NCI-H748 (cell line): ENCODE measurements around the gene PRKG1.
"Not testable (repeated sequence)": the region's sequence is repeated elsewhere in the genome, so short reads cannot be mapped to it uniquely, and the experiment has no call there.

Experiments
- DNase-seq: peaks from one replicate; lab custom pipeline; 2025; ENCODE audit not compliant: unreplicated experiment; lab: John Stamatoyannopoulos, UW

The PRKG1 gene

DNA sequence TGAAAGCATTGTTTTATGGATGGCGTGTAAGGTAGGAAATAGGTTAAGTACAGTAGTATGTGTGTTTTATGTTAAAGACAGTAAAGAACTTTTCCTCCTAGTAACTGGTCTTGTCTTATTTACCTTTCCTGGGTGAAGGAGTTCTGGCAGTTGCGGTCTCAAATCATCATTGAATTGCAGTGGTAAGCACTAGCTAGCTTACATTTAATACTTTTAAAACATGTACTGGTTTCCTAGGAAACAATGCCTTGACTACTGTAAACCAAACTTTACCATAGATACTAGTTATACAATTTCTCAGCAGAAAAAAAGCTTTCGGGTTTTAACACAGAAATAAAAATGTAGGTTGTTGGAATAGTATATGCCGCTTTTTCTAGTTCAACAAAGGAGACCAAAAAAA, 37.7 kb downstream of the PRKG1 start:
- DNase-seq, result no peak

DNA sequence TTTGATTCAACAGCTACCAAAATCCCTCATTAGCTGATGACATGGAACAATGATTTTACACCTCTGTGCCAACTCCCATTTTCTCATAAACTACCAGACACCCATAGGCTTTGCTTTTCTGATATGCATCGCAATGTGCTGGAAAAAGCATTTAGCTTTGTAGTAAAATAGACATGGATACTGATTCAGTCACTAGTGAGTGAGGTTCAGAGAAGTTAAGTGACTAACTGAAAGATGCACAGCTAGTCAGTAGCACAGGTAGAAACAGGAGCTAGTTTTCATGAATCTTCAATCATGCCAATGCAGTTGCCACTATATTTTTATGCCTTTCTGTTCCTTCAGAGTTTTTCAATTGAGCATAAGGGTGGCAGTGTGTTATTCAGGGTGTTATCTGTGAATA, 38.7 kb downstream of the PRKG1 start:
- DNase-seq, result no peak

DNA sequence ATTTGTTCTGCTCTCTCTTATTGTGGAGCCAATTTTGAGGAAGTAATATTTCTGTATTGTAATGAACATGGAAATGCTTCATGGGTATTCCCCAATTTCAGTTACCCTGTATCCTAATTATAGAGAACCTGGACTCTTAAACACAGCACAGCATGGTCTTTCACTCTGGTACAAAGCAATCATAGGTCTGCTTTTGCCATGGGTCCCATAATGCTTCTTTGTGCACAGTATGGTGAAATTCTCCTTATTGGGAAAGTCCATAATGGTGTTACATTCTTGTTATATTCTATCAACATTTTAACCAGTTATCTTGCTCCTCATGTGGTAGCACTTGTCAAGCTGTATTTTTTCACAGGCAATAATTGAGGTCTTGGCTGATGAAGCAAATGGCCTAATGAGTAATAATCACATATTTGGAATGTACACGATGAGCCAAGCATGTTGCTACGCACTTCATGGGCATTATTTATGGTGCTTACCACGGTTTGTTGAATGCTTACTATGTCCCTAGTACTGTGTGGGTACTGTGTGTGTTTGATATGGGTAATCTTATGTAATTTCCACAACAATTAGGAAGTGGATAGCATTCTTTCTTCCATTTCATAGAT, 42.9 kb downstream of the PRKG1 start:
- DNase-seq, result no peak

DNA sequence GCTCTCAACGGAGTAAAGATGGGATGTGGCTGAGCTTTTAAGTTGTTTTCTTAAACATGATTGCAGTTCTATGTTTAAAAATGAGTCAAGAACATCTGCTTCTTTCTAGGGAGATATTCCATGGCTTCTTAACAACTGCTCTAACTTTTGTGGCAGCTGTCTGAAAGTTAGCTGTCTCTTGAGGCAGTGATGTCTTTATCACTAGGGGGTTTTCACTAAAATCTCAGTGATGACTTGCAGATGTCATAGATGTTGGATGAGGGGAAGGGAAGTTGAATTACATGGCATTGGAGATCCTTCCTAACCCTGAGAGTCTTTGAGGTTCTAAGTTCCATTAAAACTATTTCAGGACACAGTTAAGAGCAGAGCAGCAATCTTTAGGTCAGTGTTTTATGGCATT, 43.5 kb downstream of the PRKG1 start:
- DNase-seq, result no peak

DNA sequence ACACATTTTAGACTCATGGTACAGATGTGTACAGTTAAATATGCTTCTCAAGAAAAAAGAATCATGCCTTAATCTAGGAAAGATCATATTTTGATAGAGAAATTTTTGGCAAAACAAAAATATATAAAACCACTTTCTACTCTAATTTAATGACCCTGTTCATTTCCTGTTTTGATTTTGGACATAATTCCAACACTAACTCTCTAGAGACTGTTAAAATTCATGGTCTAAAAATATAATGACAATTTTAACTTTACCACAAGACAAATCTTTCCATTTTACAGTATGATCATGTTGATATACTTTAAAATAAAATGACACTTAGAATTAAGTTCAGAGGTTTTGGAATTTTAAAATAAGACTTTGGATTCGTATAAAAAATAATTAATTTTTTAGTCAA, 45.2 kb downstream of the PRKG1 start:
- DNase-seq, result no peak

DNA sequence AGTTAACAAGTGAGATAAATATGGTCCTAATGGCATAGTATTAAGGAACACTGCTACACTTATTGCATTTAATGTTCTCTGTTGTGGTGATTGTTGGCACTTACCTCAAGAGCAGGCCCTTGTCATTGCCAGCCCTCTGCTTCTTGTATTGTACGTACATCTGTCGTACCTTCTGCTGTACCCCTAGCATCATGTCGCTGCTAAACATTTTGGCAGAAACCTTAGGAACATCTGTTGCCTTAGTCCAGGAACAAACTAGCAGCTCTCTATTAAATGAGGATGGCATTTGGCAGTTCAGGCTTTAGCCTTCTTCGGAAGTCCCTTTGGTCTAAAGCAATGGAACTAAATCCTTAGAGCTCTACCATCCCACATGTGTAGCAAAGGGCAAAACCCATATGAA, 47.6 kb downstream of the PRKG1 start:
- DNase-seq, result no peak

DNA sequence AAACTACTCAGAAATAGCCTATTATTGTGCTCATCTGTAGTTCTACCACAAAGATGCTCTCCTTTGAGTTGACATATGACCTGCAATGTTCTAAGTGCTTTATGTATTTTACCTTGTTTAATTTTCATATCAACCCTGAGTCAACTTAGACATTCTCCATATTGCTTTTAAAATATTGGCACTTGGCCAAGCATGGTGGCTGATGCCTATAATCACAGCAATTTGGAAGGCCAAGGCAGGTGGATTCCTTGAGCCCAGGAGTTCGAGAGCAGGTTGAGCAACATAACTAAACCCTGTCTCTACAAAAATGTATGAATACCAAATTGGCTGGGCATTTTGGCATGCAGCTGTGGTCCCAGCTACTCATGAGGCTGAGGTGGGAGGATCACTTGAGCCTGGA, 50.6 kb downstream of the PRKG1 start:
- DNase-seq, result no peak

DNA sequence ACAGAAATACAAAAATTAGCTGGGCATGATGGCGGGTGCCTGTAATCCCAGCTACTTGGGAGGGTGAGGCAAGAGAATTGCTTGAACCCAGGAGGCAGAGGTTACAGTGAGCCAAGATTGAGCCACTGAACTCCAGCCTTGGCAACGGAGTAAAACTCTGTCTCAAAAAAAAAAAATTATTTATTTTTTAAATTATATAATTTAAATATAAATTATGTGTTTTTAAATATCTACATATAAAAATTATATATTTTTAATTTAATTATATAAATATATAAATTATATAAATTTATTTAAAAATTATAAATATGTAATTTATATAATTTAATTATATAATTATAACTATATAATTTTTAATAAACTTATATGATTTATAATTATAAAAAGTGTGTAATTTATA, 51.2 kb downstream of the PRKG1 start:
- no peak for DNase-seq

DNA sequence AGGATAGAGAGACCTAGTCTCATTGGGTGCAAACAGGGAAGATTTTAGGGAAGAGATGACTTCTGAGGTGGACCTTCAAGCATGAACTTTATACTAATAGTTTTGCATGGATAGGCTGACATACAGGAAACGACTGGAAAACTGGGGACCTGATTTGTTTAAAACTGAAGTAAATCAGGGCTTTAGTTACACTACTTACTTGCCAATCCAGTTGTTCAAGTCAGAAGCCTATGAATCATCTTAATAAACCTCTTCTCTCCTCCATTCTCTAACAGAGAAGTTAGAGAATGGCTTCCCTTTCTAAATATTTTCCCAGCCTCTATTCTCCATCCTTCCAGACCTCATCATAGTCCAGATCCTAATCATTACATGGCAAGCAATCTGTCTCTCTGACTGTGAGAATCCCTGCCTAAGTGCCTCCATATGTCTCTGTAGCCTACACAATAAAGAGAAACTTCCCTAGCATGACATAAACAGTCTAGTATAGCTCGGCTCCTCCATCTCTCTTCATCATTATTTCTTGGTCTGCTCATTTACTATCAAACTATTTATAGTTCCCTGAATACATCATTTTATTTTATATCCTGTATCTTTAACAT, 55.8 kb downstream of the PRKG1 start:
- no peak for DNase-seq

DNA sequence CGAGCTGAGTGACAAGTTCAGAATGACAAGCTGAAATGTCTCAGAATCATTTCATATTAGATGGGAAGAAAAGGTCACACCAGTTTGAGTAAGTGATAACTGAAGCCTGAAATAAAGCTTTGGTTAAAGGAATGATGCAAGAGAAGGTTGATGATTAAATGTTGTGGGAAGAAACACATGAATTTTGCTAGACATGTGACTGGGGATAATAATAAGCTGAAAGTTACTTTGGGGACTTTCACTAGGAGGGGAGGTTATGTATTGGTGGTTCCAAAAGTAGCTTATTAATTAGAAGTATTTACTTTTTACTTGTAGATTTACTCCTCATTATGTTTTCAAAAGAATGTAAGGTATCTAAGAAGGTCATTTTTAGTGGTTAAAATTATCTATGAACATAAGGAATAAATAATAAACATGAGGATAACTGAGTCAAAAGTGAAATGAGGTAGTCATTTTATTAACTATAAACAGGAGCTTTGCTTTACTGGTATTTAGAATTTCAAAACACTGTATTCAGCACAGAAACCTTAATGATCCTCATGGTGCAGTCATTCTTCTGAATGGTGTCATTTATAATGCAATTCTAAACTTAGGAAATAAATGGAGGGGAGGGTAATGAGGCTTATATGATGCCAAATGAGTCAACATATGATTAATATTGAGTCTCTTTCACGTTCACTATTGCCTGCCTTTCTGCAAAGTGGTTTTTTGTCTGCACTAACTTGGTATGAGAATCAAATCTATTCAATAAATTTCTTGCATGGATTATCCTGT, 63.7 kb downstream of the PRKG1 start:
- DNase-seq, result no peak

DNA sequence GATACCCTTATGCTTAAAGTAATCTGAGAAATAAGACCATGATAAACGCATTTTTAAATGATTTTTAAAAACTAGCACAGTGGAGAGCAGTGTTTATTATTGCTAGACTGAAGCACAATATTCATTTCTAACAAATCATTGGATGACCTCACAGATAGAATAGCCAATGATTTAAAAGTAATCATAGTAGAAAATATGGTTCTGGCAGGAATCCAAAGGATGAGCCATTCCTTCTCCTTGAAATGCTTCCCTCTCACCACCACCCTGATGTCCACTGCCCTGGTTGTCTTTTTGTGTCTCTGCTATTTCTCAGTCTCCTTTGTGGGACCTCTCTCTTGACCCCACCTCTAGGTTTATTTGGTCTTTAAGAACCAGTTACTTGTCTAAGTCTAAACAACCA, 64.9 kb downstream of the PRKG1 start:
- no peak for DNase-seq

DNA sequence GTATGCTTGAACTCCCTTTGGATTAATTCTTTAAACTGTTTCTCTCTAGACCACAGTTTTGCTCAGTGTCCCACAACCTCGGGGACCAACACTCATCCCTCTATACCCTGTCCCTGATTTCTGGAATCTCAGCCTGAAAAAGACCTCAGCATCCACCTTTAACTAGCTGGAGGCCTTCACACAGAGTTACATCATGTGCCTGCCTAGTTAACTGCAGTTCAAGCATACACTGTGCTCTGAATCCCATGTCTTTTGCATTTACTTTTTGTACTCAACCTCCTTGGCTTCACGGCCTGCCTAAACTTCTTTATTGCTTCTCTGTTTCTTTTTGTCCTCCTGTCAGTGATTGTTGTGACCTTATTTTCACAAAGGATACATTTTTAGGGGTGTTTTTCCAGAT, 66.7 kb downstream of the PRKG1 start:
- no peak for DNase-seq

DNA sequence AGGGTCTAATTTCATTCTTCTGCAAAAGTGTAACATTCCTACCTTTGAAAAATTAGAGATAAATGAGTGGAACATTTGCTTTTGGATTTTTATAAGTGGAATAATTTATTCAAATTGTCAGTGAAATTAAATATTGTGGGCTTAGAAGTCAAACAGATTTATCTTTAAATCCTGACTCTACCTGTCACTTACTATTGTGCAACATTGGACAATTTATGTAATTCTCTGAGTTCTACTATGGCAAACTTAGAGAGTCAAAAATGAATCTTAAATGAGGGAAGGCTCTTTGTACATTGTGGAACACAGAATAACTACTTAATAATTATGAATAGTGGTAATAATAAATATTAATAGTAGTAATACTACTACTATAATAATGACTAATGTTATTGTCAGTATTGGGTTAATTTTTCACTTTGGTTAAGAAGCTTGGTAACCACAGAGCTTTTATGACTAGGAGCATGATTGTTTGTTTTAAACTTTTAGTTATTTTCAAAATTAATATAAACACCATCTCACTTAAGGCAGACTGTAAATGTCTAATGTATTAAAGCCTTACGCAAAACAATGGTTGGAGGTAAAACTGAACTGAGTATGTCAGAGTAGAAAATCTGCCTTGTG, 70.0 kb downstream of the PRKG1 start:
- no peak for DNase-seq

DNA sequence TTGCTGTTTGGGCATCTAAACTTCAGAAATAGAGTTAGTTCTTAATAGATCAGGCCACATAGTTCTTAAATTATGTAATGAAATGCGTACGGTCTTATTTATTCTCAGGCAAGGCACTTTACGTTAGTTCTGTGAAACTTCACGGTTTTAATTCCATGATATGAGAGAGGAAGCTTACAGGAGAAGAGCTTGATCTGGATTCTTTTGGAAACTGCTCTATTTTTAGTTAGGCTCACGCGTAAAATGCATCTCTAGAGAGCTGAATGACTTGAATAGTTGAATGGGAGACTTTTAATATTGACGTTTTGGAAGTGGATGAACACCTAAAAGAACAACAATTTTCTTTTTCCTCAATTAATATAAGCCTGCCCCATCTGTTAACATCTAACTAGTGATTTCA, 71.1 kb downstream of the PRKG1 start:
- no peak for DNase-seq

DNA sequence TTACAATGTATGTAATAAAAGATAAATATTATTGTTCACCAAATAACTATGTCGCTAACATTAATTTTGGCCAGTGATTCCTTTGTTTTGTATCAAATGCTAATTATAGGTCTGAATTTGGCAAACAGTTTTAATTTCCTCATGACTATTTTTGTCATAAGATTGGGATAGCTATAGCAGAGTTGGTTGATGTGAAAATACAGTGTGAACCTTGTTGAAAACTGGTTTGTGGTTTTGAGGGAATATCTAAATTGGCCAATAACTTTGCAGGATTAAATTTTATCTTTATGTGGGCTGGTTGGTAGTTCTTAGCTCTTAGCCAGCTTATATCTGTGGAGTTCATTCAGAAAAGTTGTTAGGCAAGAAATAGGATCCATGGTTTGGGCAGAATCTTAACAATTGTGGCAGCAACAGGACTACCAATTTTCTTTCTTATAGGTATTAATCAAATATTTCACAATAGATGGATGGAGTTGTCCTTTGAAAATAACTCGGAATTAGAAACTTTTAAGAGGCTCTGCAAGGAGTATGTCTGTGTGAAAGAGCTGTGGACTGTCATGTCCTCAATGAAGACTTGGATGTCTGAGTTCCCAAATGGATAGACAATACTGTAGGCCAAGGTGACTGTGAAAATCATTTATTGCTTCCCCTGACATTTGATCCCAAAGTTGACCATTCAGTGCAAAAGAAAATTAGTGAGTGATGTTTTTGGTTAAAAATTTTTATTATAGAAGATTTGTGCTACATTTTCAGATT, 73.5 kb downstream of the PRKG1 start:
- no peak for DNase-seq

DNA sequence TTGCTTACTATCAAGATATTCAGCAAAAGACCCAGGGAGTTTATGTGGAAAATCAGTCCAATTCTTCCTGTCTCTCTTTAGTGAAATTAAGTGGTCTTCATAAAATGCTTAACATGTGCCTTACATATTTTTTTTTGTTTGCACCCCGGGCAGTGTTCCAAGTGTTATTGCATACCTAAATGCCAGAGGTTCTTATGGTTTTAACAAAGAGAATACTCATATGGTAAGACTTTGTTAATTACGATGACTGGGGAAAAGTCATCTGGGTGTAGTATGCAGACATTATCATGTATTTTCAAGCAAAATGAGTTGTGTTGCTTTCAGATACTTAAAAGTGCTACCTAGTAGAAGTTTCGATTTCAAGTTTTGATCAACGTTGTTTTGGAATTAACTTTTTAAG, 82.6 kb downstream of the PRKG1 start:
- no peak for DNase-seq

DNA sequence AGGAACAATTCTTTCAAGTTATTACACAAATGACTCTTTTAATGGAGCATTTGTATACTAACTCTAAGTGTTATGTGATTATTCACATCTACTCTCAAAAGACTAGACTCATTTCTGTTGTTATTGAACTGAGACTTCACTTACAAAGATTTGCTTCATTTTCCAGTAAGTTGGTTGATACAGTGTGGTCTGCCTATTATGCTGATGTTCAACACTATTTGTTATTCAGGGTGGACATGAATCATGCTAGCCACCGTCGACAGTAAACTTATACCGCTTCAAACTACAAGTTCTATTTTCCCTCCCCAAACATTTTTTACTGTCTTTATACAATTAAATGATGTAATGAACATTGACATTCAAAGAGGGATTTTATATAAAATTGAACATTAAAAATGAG, 84.5 kb downstream of the PRKG1 start:
- DNase-seq, result no peak

DNA sequence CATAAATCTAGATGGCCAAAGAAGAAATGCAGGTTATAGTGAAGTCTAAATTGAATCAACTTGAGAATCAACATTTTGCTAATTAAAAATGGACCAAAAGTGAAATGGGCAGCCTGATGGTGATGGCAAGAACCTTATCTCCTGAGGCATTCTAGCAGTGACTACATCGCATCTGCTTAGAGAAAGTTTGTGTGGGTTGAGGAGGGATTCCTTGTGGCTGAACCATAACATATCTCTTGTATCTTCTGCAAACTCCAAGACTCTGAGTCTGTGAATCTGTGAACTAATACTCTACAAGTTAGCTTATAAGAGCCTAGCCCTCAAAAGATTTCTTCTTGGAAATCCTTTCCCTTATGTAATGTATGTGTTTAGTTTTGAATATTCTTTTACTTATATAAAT, 85.6 kb downstream of the PRKG1 start:
- no peak for DNase-seq

DNA sequence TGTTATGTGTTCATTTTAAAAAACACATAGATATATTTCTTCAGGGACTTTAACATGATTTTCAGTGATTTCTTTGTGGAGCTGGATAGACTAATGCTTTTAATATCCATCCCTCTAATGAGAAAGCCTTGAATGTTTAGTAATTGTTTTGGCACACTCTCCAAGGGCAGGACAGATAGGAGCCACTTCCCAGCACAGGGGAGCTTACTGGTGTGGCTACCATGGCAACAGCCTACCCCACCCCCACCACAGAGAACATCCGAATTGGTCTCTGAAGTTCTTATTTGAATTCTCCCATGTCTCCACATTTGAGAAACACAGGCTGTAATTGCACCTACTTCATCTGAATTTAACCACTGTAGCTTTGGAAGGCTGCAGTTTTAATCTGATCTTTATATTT, 87.7 kb downstream of the PRKG1 start:
- no peak for DNase-seq

DNA sequence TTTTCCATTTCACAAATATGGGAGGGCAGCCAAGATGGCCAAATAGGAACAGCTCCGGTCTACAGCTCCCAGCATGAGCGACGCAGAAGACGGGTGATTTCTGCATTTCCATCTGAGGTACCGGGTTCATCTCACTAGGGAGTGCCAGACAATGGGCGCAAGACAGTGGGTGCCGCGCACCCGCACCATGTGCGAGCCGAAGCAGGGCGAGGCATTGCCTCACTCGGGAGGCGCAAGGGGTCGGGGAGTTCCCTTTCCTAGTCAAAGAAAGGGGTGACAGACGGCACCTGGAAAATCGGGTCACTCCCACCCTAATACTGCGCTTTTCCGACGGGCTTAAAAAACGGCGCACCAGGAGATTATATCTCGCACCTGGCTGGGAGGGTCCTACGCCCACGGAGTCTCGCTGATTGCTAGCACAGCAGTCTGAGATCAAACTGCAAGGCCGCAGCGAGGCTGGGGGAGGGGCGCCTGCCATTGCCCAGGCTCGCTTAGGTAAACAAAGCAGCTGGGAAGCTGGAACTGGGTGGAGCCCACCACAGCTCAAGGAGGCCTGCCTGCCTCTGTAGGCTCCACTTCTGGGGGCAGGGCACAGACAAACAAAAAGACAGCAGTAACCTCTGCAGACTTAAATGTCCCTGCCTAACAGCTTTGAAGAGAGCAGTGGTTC, 89.2 kb downstream of the PRKG1 start:
- not testable (repeated sequence) for DNase-seq
